Hippocampal formation (tissue), 2 donors: ENCODE measurements around the gene MRGPRX3.

Experiments used
- DNase-seq, 2 donors: peaks; one replicate each; lab custom pipeline; 2025; lab: John Stamatoyannopoulos, UW

MRGPRX3 gene

GRCh38 chr11:18168372-18168771, 36.0 kb downstream of the MRGPRX3 start:
- DNase-seq = no peak

- no peak for DNase-seq
These were observed 39.1 kb downstream of the MRGPRX3 start for GRCh38 chr11:18171377-18172000.

GRCh38 chr11:18172666-18173065, 40.3 kb downstream of the MRGPRX3 start, which contains the start of gene MRGPRX4:
Gene MRGPRX4, plus strand, starts transcription at chr11:18172837. Its CDS starts 420 bp downstream, at chr11:18173257.
- no peak for DNase-seq

- no peak for DNase-seq
These were observed 41.0 kb downstream of the MRGPRX3 start for GRCh38 chr11:18173225-18173866.
